H9 (cell line): ENCODE measurements around the gene MYH9. TPM values are rescaled to one million over a fixed set of nuclear protein-coding genes. Genes with fewer than 3 reads are reported as not detected.
A peak's percentile ranks its signal among the peaks of the same experiment; 100 is the strongest.

ENCODE experiments used
- DNase-seq: peaks from one replicate; pipeline ENCODE4 v3.0.0-alpha.2; 2017
- H2AFZ ChIP-seq: one replicate; pipeline ENCODE4 v1.6.1; 2013; ENCODE audit warnings: mild to moderate bottlenecking, low read length, control low read depth, moderate library complexity
- H2AK5ac ChIP-seq: 2 replicates; pipeline ENCODE4 v1.6.1; 2013; ENCODE audit warnings: low read length, control low read depth, mixed read lengths; ENCODE audit not compliant: insufficient read length
- H2BK120ac ChIP-seq: one replicate; pipeline ENCODE4 v1.6.1; 2013; ENCODE audit warnings: low read depth, mild to moderate bottlenecking, low read length, control low read depth, inconsistent platforms; ENCODE audit not compliant: poor library complexity, severe bottlenecking
- H2BK12ac ChIP-seq: 2 replicates; pipeline ENCODE4 v1.6.1; 2013; ENCODE audit warnings: low read length, control low read depth, mixed read lengths, low read depth; ENCODE audit not compliant: insufficient read length
- H2BK15ac ChIP-seq: 2 replicates; pipeline ENCODE4 v1.6.1; 2013; ENCODE audit warnings: low read depth, low read length, control low read depth
- H2BK20ac ChIP-seq: one replicate; pipeline ENCODE4 v1.6.1; 2013; ENCODE audit warnings: low read depth, mild to moderate bottlenecking, low read length, control low read depth, inconsistent platforms; ENCODE audit not compliant: poor library complexity, severe bottlenecking
- H2BK5ac ChIP-seq: 2 replicates; pipeline ENCODE4 v1.6.1; 2013; ENCODE audit warnings: low read length, control low read depth, mixed read lengths; ENCODE audit not compliant: insufficient read length
- H3K14ac ChIP-seq: 2 replicates; pipeline ENCODE4 v1.6.1; 2013; ENCODE audit warnings: low read length, control low read depth; ENCODE audit not compliant: insufficient read depth
- H3K18ac ChIP-seq: 2 replicates; pipeline ENCODE4 v1.6.1; 2013; ENCODE audit warnings: low read depth, mild to moderate bottlenecking, mixed read lengths, low read length, control low read depth; ENCODE audit not compliant: insufficient read length
- H3K23ac ChIP-seq: 2 replicates; pipeline ENCODE4 v1.6.1; 2013; ENCODE audit warnings: low read length, control low read depth, mixed read lengths, low read depth; ENCODE audit not compliant: insufficient read length
- H3K23me2 ChIP-seq: 2 replicates; pipeline ENCODE4 v1.6.1; 2013; ENCODE audit warnings: low read depth, mild to moderate bottlenecking, mixed read lengths, low read length, control low read depth; ENCODE audit not compliant: insufficient read length, poor library complexity, severe bottlenecking
- H3K27ac ChIP-seq: 2 replicates; pipeline ENCODE4 v1.5.1; 2013; ENCODE audit warnings: low read length, control low read depth, mixed read lengths, low read depth; ENCODE audit not compliant: insufficient read length
- H3K27me3 ChIP-seq: 2 replicates; pipeline ENCODE4 v1.6.1; 2013; ENCODE audit warnings: low read length, control low read depth, inconsistent platforms; ENCODE audit not compliant: insufficient read depth
- H3K4ac ChIP-seq: 2 replicates; pipeline ENCODE4 v1.6.1; 2013; ENCODE audit warnings: low read depth, mild to moderate bottlenecking, control low read depth, inconsistent platforms, low read length, moderate library complexity
- H3K4me1 ChIP-seq: 2 replicates; pipeline ENCODE4 v1.6.1; 2013; ENCODE audit warnings: low read length, control low read depth, inconsistent platforms; ENCODE audit not compliant: insufficient read depth
- H3K4me2 ChIP-seq: 2 replicates; pipeline ENCODE4 v1.6.1; 2013; ENCODE audit warnings: low read length, control low read depth, mixed read lengths; ENCODE audit not compliant: insufficient read length, insufficient read depth
- H3K56ac ChIP-seq: 2 replicates; pipeline ENCODE4 v1.6.1; 2013; ENCODE audit warnings: low read depth, mild to moderate bottlenecking, mixed read lengths, low read length, control low read depth; ENCODE audit not compliant: insufficient read length
- H3K79me1 ChIP-seq: 2 replicates; pipeline ENCODE4 v1.6.1; 2013; ENCODE audit warnings: low read depth, mild to moderate bottlenecking, moderate library complexity, low read length, control low read depth, inconsistent platforms; ENCODE audit not compliant: insufficient read depth, poor library complexity, severe bottlenecking
- H3K79me2 ChIP-seq: 2 replicates; pipeline ENCODE4 v1.6.1; 2013; ENCODE audit warnings: low read length, control low read depth, inconsistent platforms; ENCODE audit not compliant: insufficient read depth
- H3K9ac ChIP-seq: 2 replicates; pipeline ENCODE4 v1.6.1; 2013; ENCODE audit warnings: low read length, control low read depth, mixed read lengths; ENCODE audit not compliant: insufficient read length; ENCODE audit errors: extremely low read depth
- H3K9me3 ChIP-seq: one replicate; pipeline ENCODE4 v1.6.1; 2013; ENCODE audit warnings: low read depth, low read length, inconsistent platforms; ENCODE audit not compliant: control insufficient read depth
- H3T11ph ChIP-seq: one replicate; pipeline ENCODE4 v1.6.1; 2013; ENCODE audit warnings: mild to moderate bottlenecking, low read length, control low read depth, inconsistent platforms
- H4K20me1 ChIP-seq: one replicate; pipeline ENCODE4 v1.6.1; 2013; ENCODE audit not compliant: control insufficient read depth, insufficient read length, insufficient read depth
- H4K5ac ChIP-seq: 2 replicates; pipeline ENCODE4 v1.6.1; 2013; ENCODE audit warnings: low read depth, mild to moderate bottlenecking, mixed read lengths, low read length, control low read depth; ENCODE audit not compliant: insufficient read length
- H4K8ac ChIP-seq: replicated peaks from 2 replicates; pipeline ENCODE4 v1.6.1; 2013; ENCODE audit warnings: low read length, control low read depth, mixed read lengths, low read depth; ENCODE audit not compliant: insufficient read length
- H4K91ac ChIP-seq: 2 replicates; pipeline ENCODE4 v1.6.1; 2013; ENCODE audit warnings: low read depth, mild to moderate bottlenecking, moderate library complexity, mixed read lengths, low read length, control low read depth; ENCODE audit not compliant: insufficient read length
- H3K27ac Mint-ChIP-seq, 3 experiments: 2 replicates in 2 of 3; 3 replicates in 1 of 3; pipeline ENCODE4 v1.8.0; 2020 to 2021; ENCODE audit warnings: mixed read lengths in 3 of 3, mild to moderate bottlenecking in 1 of 3, moderate library complexity in 1 of 3
- H3K27me3 Mint-ChIP-seq: 2 replicates; pipeline ENCODE4 v1.8.0; 2021; ENCODE audit warnings: low read depth, mild to moderate bottlenecking, moderate library complexity, mixed read lengths
- H3K36me3 Mint-ChIP-seq, 3 experiments: 2 replicates in 2 of 3; 3 replicates in 1 of 3; pipeline ENCODE4 v1.8.0; 2020 to 2021; ENCODE audit warnings: low read depth in 3 of 3, mixed read lengths in 3 of 3; ENCODE audit not compliant: insufficient read depth in 1 of 3
- H3K4me1 Mint-ChIP-seq, 2 experiments: 2 replicates each; pipeline ENCODE4 v1.8.0; 2020; ENCODE audit warnings: mixed read lengths in 2 of 2
- H3K4me3 Mint-ChIP-seq, 2 experiments: 2 replicates in 1 of 2; 3 replicates in 1 of 2; pipeline ENCODE4 v1.8.0; 2020 to 2021; ENCODE audit warnings: mild to moderate bottlenecking in 2 of 2, mixed read lengths in 2 of 2, moderate library complexity in 1 of 2
- H3K9me3 Mint-ChIP-seq, 2 experiments: 2 replicates in 1 of 2; 3 replicates in 1 of 2; pipeline ENCODE4 v1.8.0; 2020; ENCODE audit warnings: mild to moderate bottlenecking in 2 of 2, mixed read lengths in 2 of 2, moderate library complexity in 1 of 2
- WGBS: extraction: QIAGEN DNeasy Blood & Tissue Kit; methylation state at CpG from one replicate; pipeline ENCODE4 v1.1.7; 2013; ENCODE audit warnings: missing lambda C conversion rate, low lambda C conversion rate, mixed read lengths; ENCODE audit not compliant: insufficient read length; ENCODE audit errors: extremely low coverage; 5-methylcytosine and 5-hydroxymethylcytosine counted together
- total RNA-seq: library from RNA; stranded (reverse); gene quantifications from 2 replicates; pipeline ENCODE4 v1.2.1, GENCODE V29; 2021
- TF ChIP-seq, protein P1 (sequence below): fragments of 200-600 bp; sonication (generic); conservative IDR thresholded peaks from 3 replicates; pipeline ENCODE4 v1.8.0; 2021; ENCODE audit warnings: antibody characterized with exemption, mild to moderate bottlenecking

The MYH9 gene
- total RNA-seq, 1 experiment from 2014 or later: 266 TPM

GRCh38 chr22:36369922-36370791 is 17.6 kb downstream of the MYH9 start:
- Mint-ChIP-seq H3K4me1 (peaks cover 76 to 89% of the 10 kb centered on the region in 2 experiments), H3K27ac (peak overlapping the region; percentile 94 to 99 (median 95)), H3K9me3 (no peaks in the 10 kb centered on the region; a peak in 1 of 5 replicates), H3K36me3 (peaks cover 12 to 16% (median 15%) of the 10 kb centered on the region in 3 experiments; a peak in 6 of 7 replicates), H3K4me3 (peak overlapping the region in 1 of 2 experiments; percentile 75; a peak in 2 of 5 replicates), H3K27me3 (no peaks in the 10 kb centered on the region)
- H3K56ac ChIP-seq: no peak overlapping the region
- no peak overlapping the region for H2BK20ac ChIP-seq
- TF ChIP-seq, protein P1, sequence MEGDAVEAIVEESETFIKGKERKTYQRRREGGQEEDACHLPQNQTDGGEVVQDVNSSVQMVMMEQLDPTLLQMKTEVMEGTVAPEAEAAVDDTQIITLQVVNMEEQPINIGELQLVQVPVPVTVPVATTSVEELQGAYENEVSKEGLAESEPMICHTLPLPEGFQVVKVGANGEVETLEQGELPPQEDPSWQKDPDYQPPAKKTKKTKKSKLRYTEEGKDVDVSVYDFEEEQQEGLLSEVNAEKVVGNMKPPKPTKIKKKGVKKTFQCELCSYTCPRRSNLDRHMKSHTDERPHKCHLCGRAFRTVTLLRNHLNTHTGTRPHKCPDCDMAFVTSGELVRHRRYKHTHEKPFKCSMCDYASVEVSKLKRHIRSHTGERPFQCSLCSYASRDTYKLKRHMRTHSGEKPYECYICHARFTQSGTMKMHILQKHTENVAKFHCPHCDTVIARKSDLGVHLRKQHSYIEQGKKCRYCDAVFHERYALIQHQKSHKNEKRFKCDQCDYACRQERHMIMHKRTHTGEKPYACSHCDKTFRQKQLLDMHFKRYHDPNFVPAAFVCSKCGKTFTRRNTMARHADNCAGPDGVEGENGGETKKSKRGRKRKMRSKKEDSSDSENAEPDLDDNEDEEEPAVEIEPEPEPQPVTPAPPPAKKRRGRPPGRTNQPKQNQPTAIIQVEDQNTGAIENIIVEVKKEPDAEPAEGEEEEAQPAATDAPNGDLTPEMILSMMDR: no peak
- H2AFZ ChIP-seq: no peak overlapping the region
- H2BK5ac ChIP-seq: no peak overlapping the region
- no peak overlapping the region for H3K4me2 ChIP-seq
- H3K23me2 ChIP-seq: no peaks in the 10 kb centered on the region
- DNase-seq: no peak
- H3K18ac ChIP-seq: peak overlapping the region; percentile 82
- H2AK5ac ChIP-seq: peak overlapping the region; percentile 56
- H4K5ac ChIP-seq: no peak overlapping the region
- H4K91ac ChIP-seq: no peak overlapping the region
- no peak overlapping the region for H3K9ac ChIP-seq
- no peak overlapping the region for H4K8ac ChIP-seq
- no peak overlapping the region for H2BK120ac ChIP-seq
- no peak overlapping the region for H3K14ac ChIP-seq
- H3K27me3 ChIP-seq: no peaks in the 10 kb centered on the region
- H2BK12ac ChIP-seq: peak overlapping the region; percentile 69
- H3K27ac ChIP-seq: peak overlapping the region; percentile 93
- H3T11ph ChIP-seq: no peak overlapping the region
- peaks cover 7% of the 10 kb centered on the region for H3K79me1 ChIP-seq
- WGBS: no CpG with 5 or more reads among the region's 11 CpGs
- no peaks in the 10 kb centered on the region for H3K9me3 ChIP-seq
- H3K4ac ChIP-seq: no peak overlapping the region
- H4K20me1 ChIP-seq: peaks cover 3% of the 10 kb centered on the region
- peaks cover 31% of the 10 kb centered on the region for H3K4me1 ChIP-seq
- peaks cover 51% of the 10 kb centered on the region; the same call in 1 of the 2 replicates for H3K79me2 ChIP-seq
- peak overlapping the region; percentile 93; the same call in 1 of the 2 replicates for H2BK15ac ChIP-seq
- H3K23ac ChIP-seq: no peak overlapping the region
